ENCODE measurements around the gene CCDC57. TPM values are rescaled to one million over a fixed set of nuclear protein-coding genes. Genes with fewer than 3 reads are reported as not detected.

Gene CCDC57
- total and polyA plus RNA-seq, 9 of the 15 experiments (the other 6 are each of a cell fraction or from before 2014, with no cell fraction given): 0.83 to 36.2 (median 13.6) TPM

DNA sequence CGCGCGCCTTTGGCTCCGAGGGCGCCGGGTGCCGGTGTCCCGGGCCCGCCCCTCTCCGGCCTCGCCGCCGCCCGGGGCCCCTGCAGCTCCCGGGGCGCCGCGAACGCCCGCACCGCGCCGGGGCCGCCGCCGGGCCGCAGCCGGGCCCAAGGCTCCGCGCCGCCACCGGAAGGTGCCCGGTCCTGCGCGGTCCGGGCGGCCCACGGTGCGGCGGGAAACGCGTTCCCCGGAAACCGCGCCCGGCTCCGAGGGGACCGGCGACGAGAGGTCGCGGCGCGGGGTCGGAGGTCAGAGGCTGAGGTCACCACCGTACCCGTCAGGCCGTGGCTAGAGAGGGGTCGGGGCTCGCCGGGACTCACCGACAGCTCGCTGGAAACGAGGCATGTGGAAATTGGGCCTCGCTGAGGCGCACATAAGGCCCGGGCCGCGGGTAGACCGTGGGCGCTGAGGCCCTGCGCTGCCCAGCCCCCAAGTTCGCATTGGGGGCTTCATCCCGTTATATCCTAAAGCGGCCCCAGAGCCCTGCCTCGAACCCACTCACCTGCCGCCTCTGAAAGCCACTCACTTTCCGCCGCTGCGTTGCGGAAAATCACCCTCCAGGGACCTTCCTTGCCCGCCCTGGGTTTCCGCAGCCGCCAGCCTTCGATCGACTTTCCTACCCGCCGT lies 146.9 kb downstream of the CCDC57 start, which contains the start of gene DUS1L (continued):
- TF ChIP-seq, protein P1, sequence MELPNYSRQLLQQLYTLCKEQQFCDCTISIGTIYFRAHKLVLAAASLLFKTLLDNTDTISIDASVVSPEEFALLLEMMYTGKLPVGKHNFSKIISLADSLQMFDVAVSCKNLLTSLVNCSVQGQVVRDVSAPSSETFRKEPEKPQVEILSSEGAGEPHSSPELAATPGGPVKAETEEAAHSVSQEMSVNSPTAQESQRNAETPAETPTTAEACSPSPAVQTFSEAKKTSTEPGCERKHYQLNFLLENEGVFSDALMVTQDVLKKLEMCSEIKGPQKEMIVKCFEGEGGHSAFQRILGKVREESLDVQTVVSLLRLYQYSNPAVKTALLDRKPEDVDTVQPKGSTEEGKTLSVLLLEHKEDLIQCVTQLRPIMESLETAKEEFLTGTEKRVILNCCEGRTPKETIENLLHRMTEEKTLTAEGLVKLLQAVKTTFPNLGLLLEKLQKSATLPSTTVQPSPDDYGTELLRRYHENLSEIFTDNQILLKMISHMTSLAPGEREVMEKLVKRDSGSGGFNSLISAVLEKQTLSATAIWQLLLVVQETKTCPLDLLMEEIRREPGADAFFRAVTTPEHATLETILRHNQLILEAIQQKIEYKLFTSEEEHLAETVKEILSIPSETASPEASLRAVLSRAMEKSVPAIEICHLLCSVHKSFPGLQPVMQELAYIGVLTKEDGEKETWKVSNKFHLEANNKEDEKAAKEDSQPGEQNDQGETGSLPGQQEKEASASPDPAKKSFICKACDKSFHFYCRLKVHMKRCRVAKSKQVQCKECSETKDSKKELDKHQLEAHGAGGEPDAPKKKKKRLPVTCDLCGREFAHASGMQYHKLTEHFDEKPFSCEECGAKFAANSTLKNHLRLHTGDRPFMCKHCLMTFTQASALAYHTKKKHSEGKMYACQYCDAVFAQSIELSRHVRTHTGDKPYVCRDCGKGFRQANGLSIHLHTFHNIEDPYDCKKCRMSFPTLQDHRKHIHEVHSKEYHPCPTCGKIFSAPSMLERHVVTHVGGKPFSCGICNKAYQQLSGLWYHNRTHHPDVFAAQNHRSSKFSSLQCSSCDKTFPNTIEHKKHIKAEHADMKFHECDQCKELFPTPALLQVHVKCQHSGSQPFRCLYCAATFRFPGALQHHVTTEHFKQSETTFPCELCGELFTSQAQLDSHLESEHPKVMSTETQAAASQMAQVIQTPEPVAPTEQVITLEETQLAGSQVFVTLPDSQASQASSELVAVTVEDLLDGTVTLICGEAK (IDR thresholded peaks at IDR 0.05): peak; percentile 98
- TF ChIP-seq, protein P1 (CRISPR knock-in tag; IDR thresholded peaks at IDR 0.05): no peak
- TF ChIP-seq ESRRA (IDR thresholded peaks at IDR 0.05; ENCODE audit: borderline replicate concordance, low read depth) (peak; percentile 94), RBM17 (IDR thresholded peaks at IDR 0.05; ENCODE audit: borderline replicate concordance, low read depth, low read length) (no peak), STAG1 (CRISPR knock-in tag; IDR thresholded peaks at IDR 0.05; ENCODE audit: borderline replicate concordance) (peak; percentile 39; the same call in 1 of the 2 replicates), BMI1 (IDR thresholded peaks at IDR 0.05; ENCODE audit: low read length) (no peak), ZNF23 (CRISPR knock-in tag; IDR thresholded peaks at IDR 0.05) (no peak), NR2C1 (IDR thresholded peaks at IDR 0.05) (peak; percentile 98), NR2C1 (tag; IDR thresholded peaks at IDR 0.05) (peak; percentile 99), ELF1 (tag; IDR thresholded peaks at IDR 0.05) (peak; percentile 36; the same call in 1 of the 2 replicates), ZNF133 (CRISPR knock-in tag; IDR thresholded peaks at IDR 0.05) (peak; percentile 10; the same call in 1 of the 2 replicates)
- TF ChIP-seq, protein P2, sequence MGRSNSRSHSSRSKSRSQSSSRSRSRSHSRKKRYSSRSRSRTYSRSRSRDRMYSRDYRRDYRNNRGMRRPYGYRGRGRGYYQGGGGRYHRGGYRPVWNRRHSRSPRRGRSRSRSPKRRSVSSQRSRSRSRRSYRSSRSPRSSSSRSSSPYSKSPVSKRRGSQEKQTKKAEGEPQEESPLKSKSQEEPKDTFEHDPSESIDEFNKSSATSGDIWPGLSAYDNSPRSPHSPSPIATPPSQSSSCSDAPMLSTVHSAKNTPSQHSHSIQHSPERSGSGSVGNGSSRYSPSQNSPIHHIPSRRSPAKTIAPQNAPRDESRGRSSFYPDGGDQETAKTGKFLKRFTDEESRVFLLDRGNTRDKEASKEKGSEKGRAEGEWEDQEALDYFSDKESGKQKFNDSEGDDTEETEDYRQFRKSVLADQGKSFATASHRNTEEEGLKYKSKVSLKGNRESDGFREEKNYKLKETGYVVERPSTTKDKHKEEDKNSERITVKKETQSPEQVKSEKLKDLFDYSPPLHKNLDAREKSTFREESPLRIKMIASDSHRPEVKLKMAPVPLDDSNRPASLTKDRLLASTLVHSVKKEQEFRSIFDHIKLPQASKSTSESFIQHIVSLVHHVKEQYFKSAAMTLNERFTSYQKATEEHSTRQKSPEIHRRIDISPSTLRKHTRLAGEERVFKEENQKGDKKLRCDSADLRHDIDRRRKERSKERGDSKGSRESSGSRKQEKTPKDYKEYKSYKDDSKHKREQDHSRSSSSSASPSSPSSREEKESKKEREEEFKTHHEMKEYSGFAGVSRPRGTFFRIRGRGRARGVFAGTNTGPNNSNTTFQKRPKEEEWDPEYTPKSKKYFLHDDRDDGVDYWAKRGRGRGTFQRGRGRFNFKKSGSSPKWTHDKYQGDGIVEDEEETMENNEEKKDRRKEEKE (IDR thresholded peaks at IDR 0.05; ENCODE audit: borderline replicate concordance in 1 of 2, control insufficient read depth in 1 of 2, low read depth in 2 of 2, low read length in 1 of 2): peak in 1 of 2 experiments; percentile 90; a peak in 1 of 4 replicates
- TF ChIP-seq, protein P3, sequence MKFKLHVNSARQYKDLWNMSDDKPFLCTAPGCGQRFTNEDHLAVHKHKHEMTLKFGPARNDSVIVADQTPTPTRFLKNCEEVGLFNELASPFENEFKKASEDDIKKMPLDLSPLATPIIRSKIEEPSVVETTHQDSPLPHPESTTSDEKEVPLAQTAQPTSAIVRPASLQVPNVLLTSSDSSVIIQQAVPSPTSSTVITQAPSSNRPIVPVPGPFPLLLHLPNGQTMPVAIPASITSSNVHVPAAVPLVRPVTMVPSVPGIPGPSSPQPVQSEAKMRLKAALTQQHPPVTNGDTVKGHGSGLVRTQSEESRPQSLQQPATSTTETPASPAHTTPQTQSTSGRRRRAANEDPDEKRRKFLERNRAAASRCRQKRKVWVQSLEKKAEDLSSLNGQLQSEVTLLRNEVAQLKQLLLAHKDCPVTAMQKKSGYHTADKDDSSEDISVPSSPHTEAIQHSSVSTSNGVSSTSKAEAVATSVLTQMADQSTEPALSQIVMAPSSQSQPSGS (CRISPR knock-in tag; IDR thresholded peaks at IDR 0.05): no peak
